NK-92 treated with Interleukin-12 subunit alpha and Interleukin-12 subunit beta, amount 100 ng/mL, for 24 hours (cell line): ENCODE results near the gene OR52E5.

ENCODE experiments used
- DNase-seq: peaks from one replicate; lab custom pipeline; 2025; lab: John Stamatoyannopoulos, UW

The OR52E5 gene

DNA sequence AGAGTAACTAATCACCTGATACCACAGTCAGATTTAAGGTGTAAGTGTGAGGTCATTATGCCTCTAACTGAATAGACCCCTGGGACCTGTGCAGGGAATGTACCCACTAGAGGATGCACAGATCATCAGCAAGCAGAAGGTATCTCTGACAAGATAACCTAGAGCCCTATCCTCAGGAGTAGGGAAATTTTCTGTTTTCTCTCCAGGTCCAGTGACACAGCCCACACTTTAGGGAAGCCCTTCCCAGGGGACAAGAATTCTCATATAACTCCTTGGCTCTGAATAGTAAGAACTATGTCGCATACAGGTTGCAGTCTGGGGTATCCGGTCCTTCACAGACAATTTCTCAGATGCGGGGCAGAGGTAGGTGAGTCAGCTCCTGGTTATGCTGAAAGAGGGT, at the start of gene OR52E5:
TSS of gene OR52E5 (plus strand) at position 301 of the 400 bp plus-strand sequence. CDS start 7,569 bp downstream, outside the sequence.
- no peak for DNase-seq

- DNase-seq, result no peak
These were observed 46.3 kb upstream of the OR52E5 start for GRCh38 chr11:5846701-5847100.

DNA sequence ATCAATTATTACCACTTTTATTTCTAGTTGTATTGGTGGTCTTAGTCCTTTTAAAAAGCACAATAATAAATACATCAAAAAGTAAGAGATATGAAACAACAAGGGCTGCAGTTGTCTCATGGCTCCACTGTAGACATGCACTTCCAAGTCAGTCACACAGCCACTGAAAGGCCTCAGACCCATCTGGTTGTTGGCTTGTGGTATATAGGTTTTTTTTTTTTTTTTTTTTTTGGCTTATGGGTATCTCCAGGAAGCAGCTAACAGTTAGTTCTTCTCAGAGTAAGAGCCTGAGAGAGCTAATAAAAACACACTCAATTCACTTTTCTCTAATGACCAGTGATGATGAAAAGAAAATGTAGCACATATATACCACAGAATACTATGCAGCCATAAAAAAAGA, 45.3 kb upstream of the OR52E5 start:
- no peak for DNase-seq

GRCh38 chr11:5851002-5851401, 42.0 kb upstream of the OR52E5 start:
- no peak for DNase-seq

DNA sequence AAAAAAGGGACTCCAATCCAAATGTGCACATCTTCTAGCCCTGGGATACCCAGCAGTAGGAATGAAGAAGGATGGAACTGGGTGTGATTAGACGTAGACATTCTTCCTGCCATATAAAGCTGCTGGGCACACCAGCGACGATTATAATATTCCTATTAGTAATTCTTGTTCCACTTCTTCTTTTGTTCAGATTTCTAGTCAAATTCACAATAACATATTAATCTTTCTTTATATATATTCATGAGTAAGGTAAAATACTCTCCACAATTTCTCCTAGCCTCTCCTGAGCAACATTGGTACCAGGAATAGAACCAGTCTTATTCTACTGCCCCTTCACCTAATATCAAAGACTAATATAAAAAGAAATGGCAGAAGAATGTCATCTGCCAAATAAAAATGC, 35.4 kb upstream of the OR52E5 start, which contains the start of gene OR52E8:
TSS of gene OR52E8 (minus strand) at position 101 of the 400 bp plus-strand sequence. CDS start at position 101, 0 bp downstream.
- DNase-seq, result no peak

DNA sequence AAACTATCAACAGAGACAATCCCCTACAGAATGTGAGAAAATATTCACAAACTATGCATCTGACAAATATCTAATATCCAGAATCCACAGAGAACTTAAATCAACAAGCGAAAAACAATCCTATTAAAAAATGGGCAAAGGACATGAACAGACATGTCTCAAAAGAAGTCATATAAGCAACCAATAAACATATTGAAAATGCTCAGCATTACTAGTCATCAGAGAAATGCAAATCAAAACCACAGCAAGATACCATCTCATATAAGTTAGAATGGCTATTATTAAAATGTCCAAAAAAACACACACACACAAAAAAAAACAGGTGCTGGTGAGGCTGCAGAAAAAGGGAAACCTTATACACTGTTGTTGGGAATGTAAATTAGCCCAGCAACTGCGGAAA, 27.2 kb upstream of the OR52E5 start:
- no peak for DNase-seq

DNA sequence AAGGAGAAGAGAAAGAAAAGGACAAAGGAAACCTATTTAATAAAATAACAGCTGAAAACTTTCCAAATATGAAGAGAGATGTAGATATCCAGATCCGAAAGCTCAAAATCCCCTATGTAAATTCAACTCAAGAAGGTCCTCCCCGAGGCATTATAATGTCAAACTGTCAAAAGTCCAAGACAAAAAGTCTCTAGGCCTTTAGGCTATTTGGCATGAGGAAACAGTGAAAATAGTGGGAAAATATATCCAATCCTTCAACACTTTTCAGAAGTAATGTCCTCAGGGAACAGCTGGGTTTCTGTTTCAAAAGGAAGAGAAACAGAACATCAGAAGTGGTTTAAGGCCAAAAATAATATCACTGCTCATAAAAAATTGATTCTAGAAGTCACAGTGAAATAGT, 14.4 kb upstream of the OR52E5 start:
- DNase-seq, result no peak

DNA sequence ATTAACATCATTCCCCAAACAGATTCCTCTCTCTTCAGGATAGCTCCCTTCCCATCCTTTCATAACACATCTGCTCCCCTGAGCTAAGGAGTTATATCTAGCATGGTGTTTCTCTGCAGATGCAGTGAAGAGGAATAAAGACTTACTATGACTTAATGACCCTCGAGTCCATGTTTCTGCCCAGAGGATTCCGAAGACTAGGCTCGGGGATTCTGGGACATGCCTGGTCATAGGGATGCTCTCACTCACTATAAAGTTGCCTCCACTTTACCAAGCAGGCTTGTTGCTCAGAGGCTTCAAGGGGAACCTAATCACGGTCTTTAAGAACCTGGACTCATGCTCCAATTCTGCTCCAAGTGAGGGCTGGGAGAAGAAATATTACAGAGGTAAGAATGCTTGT, 12.7 kb upstream of the OR52E5 start, which contains the start of gene OR52E4:
TSS of gene OR52E4 (plus strand) at position 301 of the 400 bp plus-strand sequence. CDS start 3,664 bp downstream, outside the sequence.
- no peak for DNase-seq

DNA sequence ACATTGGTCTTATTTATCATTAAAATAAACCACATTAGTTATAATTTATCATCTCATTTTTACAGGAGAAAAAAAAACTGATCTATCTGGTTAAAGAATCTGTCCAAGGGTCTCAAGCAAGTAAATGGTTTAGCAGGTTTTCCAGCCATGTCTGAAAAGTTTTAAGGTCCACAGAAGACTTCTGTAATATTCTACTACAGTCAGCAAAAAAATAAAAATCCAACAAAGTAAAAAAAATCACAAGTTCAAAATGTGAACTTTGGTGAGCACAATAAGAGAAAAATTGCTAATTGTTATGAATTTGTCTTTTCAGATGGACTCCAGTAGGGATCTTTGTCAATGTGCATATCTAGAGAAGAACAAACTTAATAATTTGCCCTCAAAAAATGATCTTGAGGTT, 11.3 kb upstream of the OR52E5 start:
- DNase-seq, result no peak

DNA sequence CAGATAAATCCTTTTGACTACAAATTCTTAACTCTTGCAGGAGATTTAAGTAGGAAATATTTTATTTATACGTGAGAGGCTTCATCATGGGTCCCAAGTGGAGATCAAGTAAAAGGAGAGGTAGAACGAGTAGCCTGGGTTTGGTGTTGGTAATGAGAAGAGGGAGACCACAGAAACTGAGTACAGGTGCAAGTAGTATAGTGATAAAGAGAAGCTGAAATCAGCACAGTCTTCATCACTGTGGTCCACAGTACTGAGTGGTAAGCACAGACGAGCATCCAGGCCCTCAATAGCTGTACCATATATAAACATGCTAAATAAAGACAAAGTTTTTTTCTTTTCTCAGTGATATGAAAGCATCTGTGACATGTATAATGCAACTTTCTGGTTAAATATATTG, 5.8 kb upstream of the OR52E5 start:
- DNase-seq, result no peak

DNA sequence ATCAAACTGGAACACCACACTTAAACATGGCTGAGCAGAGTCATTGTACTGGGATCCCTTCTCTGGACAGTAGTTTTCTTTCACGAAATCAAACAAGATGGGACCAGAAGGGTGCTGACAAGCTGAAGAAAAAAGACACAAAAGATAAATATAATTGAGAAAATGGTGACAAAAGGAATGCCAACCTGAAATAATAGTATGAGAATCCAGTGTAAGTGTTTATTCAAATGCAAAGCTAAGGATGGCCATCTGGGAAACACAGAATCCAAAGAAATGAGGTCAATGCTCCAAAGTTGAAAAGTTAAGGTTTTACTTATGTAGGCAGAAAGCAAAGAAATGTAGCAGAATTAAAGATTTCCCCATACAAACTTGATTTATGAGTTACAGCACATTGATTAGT, 5.3 kb upstream of the OR52E5 start:
- no peak for DNase-seq

DNA sequence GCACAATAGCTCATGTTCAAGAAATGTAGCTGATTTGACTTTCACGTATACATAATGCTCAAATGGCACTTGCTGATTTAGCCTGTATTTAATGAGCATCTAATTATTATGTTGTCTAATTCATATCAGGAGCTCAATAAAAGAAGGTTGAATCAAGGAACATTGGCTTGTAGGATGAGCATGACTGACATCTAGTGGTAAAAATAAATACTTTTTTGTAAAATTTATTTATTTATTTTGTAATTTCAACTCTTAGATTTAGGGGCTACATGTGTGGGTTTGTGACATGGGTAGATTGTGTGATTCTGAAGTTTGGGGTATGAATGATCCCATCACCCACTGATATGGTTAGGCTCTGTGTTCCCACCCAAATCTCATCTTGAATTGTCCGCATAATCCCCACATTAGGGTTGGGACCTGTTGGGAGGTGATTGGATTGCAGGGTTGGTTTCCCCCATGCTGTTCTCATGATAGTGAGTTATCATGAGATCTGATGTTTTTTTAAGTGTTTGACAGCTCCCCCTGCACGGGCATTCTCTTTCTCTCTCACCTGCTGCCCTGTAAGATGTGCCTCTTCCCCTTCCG, 1.7 kb upstream of the OR52E5 start:
- no peak for DNase-seq

DNA sequence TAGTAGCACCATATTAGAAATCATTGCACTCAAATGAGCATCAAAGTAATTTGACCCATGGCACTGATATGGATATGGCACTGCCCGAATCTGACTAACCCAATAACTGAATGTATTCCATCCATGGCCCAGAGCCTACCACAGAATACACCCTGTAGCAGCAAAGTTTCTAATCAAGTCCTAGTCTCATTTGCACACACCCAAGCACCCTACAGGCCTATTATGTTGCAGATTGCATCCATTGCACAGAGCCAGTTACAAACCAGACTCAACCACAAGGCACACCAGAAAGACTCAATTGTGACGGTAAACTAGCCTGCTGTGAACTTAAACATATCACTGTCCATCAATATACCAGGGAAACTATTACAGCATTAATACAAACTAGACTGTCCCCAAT, 6.5 kb downstream of the OR52E5 start:
- DNase-seq, result no peak

DNA sequence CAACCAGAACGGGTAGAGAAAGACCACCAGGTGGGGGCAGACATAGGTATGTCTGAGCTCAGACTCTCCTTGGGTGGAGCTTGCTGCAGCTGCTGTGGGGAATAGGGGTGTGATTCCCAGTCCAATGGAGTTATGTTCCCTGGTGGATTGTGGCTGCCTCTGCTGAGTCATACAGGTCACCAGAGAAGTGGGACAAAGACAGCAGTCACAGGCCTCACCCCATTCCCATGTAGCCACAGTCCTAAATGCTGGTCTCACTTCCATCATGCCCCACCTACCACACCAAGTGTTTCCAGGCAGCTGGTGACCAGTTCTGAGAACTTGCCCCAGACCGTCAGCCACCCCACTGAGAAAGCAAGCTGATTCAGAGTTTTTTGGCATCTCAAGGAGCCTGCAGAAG, 17.5 kb downstream of the OR52E5 start:
- no peak for DNase-seq

DNA sequence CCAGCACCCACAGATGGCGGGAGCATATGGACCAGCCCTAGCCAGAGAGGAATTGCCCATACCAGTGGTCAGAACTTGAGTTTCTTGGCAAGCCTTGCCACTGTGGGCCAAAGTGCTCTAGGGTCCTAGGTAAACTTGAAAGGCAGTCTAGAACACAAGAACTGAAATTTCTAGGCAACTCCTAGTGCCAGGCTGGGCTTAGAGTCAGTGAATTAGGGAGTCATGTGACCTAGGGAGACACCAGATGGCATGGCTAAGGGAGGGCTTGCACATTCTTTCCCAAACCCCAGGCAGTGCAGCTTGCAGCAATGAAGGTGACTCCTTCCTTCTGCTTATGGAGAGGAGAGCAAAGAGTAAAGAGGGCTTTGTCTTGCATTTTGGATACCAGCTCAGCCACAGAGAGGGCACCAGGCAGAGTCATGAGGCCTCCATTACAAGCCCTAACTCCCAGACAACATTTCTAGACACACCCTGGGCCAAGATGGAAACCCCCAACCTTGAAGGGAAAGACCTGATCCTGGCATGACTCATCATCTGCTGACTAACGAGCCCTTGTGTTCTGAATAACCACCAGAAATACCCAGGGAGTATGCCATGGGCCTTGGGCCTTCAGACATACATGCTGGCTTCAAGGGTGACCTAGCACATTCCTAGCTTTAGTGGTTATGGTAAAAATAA, 29.9 kb downstream of the OR52E5 start:
- DNase-seq, result no peak

- no peak for DNase-seq
These were observed 30.4 kb downstream of the OR52E5 start for GRCh38 chr11:5923427-5923776.

- DNase-seq, result no peak
These were observed 30.8 kb downstream of the OR52E5 start for GRCh38 chr11:5923794-5924193.

GRCh38 chr11:5928271-5928670, 35.3 kb downstream of the OR52E5 start:
- no peak for DNase-seq

DNA sequence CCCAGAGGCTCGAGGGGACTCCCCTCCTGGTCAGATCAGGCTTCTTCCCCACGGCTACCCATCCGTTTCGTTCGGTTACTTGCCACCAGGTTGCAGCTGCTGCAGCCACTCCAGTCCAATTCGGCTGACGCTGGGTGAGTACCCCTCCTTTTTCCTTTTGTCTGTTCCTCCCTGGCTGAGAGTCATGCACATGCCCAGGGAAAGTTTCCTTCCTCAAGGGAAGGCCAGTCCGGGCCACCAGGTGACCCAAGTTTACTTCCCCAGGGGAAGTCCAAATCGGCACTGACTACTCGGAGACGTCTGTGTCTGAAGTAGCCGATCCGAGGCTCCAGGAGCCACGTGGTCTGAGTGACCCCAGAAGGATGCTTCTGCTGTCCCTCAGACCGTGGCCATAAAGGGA, 35.8 kb downstream of the OR52E5 start:
- DNase-seq, result no peak

GRCh38 chr11:5929571-5930368, 36.8 kb downstream of the OR52E5 start:
- DNase-seq, result no peak

DNA sequence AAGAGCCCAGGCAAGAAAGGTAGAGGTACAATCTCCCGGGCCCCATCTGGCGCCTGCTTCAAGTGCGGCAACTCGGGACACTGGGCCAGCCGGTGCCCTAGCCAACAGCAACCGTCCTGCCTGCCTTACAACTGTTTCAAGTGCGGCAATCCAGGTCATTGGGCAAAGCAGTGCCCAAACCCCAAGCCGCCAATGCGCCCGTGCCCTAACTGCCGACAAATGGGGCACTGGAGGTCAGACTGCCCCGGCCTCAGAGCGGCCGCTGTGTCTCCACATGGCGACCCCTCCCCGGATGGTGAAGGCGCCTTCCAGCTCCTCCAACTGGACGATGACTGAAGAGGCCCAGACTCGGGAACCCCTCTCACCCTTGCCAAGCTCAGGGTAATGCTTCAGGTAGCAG, 37.6 kb downstream of the OR52E5 start:
- no peak for DNase-seq

GRCh38 chr11:5931061-5931460, 38.1 kb downstream of the OR52E5 start:
- DNase-seq, result no peak

- no peak for DNase-seq
These were observed 39.7 kb downstream of the OR52E5 start for GRCh38 chr11:5932671-5933070.
